Large intestine (tissue), 3 donors: ENCODE data around the gene SNAPC3. TPM values are rescaled to one million over a fixed set of nuclear protein-coding genes. Genes with fewer than 3 reads are reported as not detected.
"Not testable (repeated sequence)": the region's sequence is repeated elsewhere in the genome, so short reads cannot be mapped to it uniquely, and the experiment has no call there.

Experiments
- DNase-seq, 2 donors: peaks; one replicate each; pipeline versions ENCODE4 v3.0.0 to v3.0.0-alpha.2; 2013
- H3K27ac ChIP-seq: one replicate; pipeline ENCODE4 v1.5.1; 2013; ENCODE audit warnings: low read length
- H3K27me3 ChIP-seq: 2 replicates; pipeline ENCODE4 v1.6.1; 2013; ENCODE audit warnings: low read length; ENCODE audit not compliant: control insufficient read depth, insufficient read depth
- H3K36me3 ChIP-seq: 2 replicates; pipeline ENCODE4 v1.6.1; 2013; ENCODE audit warnings: low read length; ENCODE audit not compliant: control insufficient read depth, insufficient read depth
- H3K4me1 ChIP-seq: one replicate; pipeline ENCODE4 v1.6.1; 2013; ENCODE audit warnings: low read length; ENCODE audit not compliant: control insufficient read depth, insufficient read depth
- H3K4me3 ChIP-seq: one replicate; pipeline ENCODE4 v1.5.1; 2013; ENCODE audit warnings: low read length
- H3K9me3 ChIP-seq: one replicate; pipeline ENCODE4 v1.6.1; 2013; ENCODE audit warnings: mild to moderate bottlenecking, low read depth, low read length, moderate library complexity; ENCODE audit not compliant: control insufficient read depth
- WGBS: methylation state at CpG from one replicate; pipeline ENCODE4 v1.1.5; 2013; ENCODE audit warnings: low lambda C conversion rate; ENCODE audit not compliant: insufficient coverage; 5-methylcytosine and 5-hydroxymethylcytosine counted together
- polyA plus RNA-seq: library from polyadenylated mRNA; unstranded; fragments of 120-200 nt; gene quantifications from one replicate; pipeline ENCODE4 v1.2.1, GENCODE V29; 2013

Gene SNAPC3
- polyA plus RNA-seq, 1 donor, result 39.4 TPM

DNA sequence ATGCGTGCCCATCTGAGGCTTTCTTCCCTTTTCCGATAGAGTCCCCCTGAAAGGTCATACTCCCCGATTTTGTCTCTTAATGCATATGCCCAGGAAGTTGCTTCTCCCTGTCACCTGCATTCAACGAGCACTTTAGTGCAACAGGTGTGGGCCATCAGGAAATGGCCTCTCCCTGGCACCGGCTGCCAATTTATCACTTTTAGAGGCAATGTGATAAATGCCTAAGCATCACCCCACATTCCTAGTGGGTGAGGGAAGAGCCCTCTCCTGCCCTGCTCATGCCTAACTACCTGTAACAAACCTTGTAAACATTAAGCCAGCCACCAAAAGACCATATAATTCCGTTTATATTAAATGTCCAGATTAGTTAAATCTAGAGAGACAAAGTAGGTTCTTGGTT is 1.1 kb upstream of the SNAPC3 start:
- peaks cover 4% of the 10 kb centered on the region for H3K9me3 ChIP-seq
- peak overlapping the region; percentile 91 for H3K27ac ChIP-seq
- 80% methylated on average over 1 of the region's 6 CpGs for WGBS
- H3K27me3 ChIP-seq, result no peaks in the 10 kb centered on the region
- H3K4me1 ChIP-seq, result peaks cover 4% of the 10 kb centered on the region
- peaks cover 13% of the 10 kb centered on the region for H3K36me3 ChIP-seq
- DNase-seq, result no peak
- H3K4me3 ChIP-seq, result no peak overlapping the region

DNA sequence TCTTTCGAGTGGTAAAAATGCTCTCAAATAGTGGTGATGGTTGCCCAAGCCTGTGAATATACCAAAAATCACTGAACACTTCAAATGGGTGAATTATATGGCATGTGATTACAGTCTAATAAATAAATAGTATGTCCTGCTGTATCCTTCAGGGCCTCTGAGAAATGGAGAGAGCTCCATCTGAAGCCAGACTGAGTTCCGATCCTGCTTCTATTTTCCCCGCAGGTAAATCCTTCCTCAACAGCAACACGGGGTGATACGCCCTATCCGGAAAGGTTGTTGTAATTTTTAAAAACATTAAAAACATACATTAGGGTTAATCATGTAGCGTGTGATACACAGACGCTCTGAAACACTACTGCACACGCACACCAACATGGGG is 695 bp upstream of the SNAPC3 start:
- Histone ChIP-seq H3K4me3 (peak overlapping the region; percentile 96), H3K4me1 (peaks cover 4% of the 10 kb centered on the region), H3K27ac (peak overlapping the region; percentile 91), H3K27me3 (no peaks in the 10 kb centered on the region), H3K9me3 (peaks cover 4% of the 10 kb centered on the region), H3K36me3 (peaks cover 13% of the 10 kb centered on the region)
- DNase-seq, result no peak
- WGBS, result 100% methylated on average over 1 of the region's 9 CpGs

DNA sequence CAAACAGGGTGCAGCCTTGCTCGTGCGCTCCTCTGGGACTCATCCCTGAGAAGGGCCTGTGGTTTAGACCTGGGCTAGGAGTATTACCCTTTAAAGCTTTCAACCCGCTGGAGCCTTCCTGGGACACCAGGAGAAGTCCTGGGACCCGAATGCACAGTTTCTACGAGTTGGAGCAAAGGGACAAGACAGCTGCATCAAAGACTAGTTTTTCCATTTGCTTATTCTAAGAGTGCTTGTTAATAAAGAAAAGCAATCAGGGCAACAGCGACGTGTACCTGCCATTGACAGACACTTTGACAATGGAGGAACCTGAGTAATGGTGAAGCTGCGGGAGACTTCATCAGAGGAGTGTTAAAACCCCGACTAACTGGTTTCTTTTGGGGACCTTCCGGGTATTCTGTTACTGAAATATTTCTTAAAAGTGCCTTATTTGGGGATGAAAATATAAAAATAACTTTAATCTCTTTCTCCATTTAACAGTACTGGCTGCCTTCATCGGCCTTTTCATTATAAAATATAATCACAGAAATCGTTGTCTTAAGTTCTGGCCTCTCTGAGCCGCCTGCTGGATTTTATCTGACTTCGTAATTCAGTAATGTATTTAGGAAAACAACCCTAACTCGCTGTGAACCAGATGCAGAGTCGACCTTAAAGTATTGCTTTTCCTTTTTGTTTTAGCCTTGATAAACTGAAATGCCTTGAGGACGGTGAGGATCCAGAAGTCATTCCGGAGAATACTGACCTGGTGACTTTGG is 732 bp downstream of the SNAPC3 start:
- no peaks in the 10 kb centered on the region for H3K27me3 ChIP-seq
- peak overlapping the region; percentile 91 for H3K27ac ChIP-seq
- peaks cover 4% of the 10 kb centered on the region for H3K4me1 ChIP-seq
- 0% methylated on average over 2 of the region's 18 CpGs for WGBS
- H3K9me3 ChIP-seq, result peaks cover 4% of the 10 kb centered on the region
- peak overlapping the region; percentile 96 for H3K4me3 ChIP-seq
- DNase-seq, result peak in 1 of 2 donors; percentile 18
- peaks cover 18% of the 10 kb centered on the region for H3K36me3 ChIP-seq

DNA sequence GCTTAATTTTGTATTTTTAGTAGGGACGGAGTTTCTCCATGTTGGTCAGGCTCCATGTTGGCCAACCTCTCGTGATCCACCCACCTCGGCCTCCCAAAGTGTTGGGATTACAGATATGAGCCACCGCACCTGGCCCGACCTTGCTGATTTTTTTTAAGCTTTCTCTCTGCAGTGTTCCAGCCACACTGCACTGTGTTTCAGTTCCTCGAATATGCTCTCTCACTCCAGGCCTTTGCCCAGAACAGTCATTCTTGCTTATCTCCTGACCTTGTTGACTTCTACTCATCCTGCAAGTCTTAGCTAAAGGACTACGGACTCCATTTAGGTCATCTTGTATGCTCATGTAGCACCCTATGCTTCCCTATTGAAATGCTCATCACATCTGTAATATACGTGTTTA is 3.3 kb downstream of the SNAPC3 start:
- 85% methylated on average over 5 of the region's 8 CpGs for WGBS

DNA sequence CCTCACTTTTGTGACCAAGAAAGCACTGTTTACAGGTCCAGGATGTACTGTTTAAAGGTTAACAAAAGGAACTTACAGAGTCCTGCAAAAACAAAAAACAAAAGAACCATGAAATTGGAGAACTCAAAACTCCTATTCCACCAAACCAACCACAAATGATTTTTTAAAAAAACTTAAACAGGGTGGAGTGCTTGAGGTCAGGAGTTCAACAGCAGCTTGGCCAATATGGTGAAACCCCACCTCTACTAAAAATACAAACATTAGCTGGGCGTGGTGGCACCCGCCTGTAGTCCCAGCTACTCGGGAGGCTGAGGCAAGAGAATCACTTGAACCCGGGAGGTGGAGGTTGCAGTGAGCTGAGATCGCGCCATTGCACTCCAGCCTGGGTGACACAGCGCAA is 5.0 kb downstream of the SNAPC3 start:
- H3K36me3 ChIP-seq, result peaks cover 18% of the 10 kb centered on the region
- not testable (repeated sequence) for DNase-seq, H3K4me1 ChIP-seq, H3K27me3 ChIP-seq, H3K9me3 ChIP-seq, H3K27ac ChIP-seq, H3K4me3 ChIP-seq
- no CpG with 5 or more reads among the region's 7 CpGs for WGBS

More for the DNA sequence above, 3.3 kb downstream of the SNAPC3 start:
- Histone ChIP-seq H3K36me3 (peaks cover 18% of the 10 kb centered on the region), H3K4me3 (no peak overlapping the region), H3K9me3 (peaks cover 4% of the 10 kb centered on the region), H3K4me1 (peaks cover 11% of the 10 kb centered on the region), H3K27ac (peak overlapping the region; percentile 36), H3K27me3 (no peaks in the 10 kb centered on the region)
- peak; percentile 55 to 69 for DNase-seq

DNA sequence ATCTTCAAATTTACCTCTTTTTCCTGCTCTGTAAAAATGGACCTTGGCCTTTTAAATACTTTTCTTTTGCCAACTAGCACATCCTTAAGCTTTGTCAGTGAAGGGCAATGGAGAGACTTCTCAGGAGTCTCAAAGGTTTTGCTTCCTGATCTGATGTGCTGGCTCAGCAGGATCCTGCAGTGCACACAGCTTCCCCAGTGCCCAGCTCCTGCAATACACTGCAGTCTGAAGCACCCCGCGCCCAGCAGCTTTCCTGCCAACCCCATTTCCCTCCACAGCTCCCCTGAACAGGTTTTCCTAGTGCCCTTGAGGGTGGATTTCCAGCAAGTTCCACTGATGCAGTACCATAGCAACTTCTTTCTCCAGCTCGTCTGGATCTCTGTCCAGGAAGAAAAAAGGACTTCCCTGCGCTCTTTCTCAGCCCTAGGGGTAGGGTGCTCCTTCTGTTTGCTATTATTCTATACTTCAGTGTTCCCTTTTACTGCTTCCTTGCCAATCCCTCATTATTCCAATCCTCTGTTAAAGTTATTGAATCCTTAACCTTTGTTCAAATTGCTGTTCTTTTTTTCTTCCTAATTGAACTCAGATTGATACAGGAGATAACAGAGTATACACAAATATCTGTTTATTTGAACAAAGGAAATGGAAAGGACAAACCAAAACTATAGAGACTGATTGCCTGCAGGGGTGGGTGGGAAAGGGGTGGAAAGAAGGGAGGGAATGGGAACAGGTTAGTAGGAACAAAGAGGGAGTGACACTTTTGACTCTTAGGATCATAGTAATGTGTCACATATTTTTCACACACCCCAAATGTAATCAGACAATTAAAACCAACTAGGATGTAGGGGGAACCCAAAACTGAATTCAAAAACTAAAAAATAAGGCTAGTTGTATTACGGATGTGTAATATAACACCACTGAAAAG is 8.5 kb downstream of the SNAPC3 start:
- H3K4me3 ChIP-seq, result no peak overlapping the region

DNA sequence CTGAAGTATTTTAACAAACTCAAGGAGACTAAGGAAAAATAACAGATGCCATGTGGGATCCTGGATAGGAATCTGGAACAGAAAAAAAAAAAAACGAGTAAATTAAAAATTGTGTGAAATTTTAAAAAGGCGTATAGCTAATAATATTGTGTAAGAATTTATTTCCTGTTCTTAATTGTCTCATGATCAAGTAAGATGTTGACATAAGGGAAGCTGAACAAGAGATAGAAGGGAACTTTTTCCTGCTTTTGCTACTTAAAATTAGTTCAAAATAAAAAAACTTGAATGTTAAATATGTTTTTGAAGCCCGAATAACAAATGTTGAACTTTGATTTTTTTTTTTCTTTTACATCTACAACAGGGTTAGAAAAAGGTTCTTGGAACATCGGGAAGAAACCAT is 10.5 kb downstream of the SNAPC3 start:
- Histone ChIP-seq H3K27ac (no peak overlapping the region), H3K9me3 (no peaks in the 10 kb centered on the region), H3K36me3 (peaks cover 19% of the 10 kb centered on the region), H3K4me1 (peaks cover 9% of the 10 kb centered on the region), H3K4me3 (no peak overlapping the region), H3K27me3 (no peaks in the 10 kb centered on the region)
- DNase-seq, result no peak
- 88% methylated on average over 3 of the region's 4 CpGs for WGBS

More for the DNA sequence above, 8.5 kb downstream of the SNAPC3 start:
- Histone ChIP-seq H3K9me3 (no peaks in the 10 kb centered on the region), H3K4me1 (peaks cover 9% of the 10 kb centered on the region), H3K27ac (peak overlapping the region; percentile 21), H3K36me3 (peaks cover 23% of the 10 kb centered on the region), H3K27me3 (no peaks in the 10 kb centered on the region)
- 50% methylated on average over 2 of the region's 5 CpGs for WGBS
- DNase-seq, result peak; percentile 54 to 77

DNA sequence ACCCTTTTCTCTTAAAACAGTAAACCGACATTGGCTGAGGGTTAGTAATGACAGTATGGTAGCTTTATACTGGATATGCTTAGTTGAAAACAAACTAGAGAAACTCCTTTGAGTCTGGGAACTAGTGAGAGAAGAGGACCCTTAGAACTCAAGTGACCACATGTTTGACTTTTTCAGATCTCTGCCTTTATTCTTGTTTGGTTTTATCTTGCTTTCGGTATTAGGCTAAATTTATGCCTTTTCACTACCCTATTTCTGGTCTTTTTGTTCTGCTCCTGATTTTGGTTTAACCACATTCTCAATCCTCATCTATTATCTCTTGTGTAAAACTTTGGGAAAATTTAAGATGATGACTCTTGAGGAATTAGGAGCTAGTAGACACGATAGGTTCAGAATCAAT is 11.0 kb downstream of the SNAPC3 start:
- Histone ChIP-seq H3K9me3 (no peaks in the 10 kb centered on the region), H3K36me3 (peaks cover 20% of the 10 kb centered on the region), H3K4me1 (peaks cover 9% of the 10 kb centered on the region), H3K4me3 (no peak overlapping the region), H3K27me3 (no peaks in the 10 kb centered on the region), H3K27ac (no peak overlapping the region)
- DNase-seq, result no peak
- WGBS, result 100% methylated on average over 2 of the region's 3 CpGs

DNA sequence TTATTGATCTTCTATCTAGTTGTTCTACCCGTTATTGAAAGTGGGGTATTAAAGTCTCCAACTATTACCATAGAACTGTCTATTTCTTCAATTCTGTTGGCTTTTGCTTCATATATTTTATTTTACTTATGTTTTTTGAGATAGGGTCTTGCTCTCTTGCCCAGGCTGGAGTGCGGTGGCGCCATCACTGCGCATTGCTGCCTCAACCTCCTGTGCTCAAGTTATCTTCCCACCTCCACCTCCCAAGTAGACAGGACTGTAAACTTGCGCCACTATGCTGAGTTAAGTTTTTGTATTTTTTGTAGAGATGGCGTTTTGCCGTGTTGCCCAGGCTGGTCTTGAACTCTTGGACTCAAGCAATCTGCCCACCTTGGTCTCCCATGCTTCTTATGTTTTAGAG is 16.2 kb downstream of the SNAPC3 start:
- H3K27me3 ChIP-seq, result no peaks in the 10 kb centered on the region
- H3K4me3 ChIP-seq, result no peak overlapping the region
- peaks cover 17% of the 10 kb centered on the region for H3K9me3 ChIP-seq
- H3K36me3 ChIP-seq, result peaks cover 42% of the 10 kb centered on the region
- WGBS, result 100% methylated on average over 1 of the region's 7 CpGs
- DNase-seq, result no peak
- no peaks in the 10 kb centered on the region for H3K4me1 ChIP-seq
- H3K27ac ChIP-seq, result no peak overlapping the region

DNA sequence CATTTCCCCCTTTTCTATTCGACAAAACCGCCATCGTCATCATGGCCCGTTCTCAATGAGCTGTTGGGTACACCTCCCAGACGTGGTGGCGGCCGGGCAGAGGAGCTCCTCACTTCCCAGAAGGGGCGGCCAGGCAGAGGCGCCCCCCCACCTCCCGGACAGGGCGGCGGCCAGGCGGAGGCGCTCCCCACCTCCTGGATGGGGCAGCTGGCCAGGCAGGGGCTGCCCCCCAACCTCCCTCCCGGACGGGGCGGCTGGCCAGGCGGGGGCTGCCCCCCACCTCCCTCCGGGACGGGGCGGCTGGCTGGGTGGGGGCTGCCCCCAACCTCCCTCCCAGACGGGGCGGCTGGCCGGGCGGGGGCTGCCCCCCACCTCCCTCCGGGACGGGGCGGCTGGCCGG is 19.2 kb downstream of the SNAPC3 start:
- H3K4me3 ChIP-seq, DNase-seq, H3K27ac ChIP-seq, H3K4me1 ChIP-seq, H3K27me3 ChIP-seq: not testable (repeated sequence)
- H3K36me3 ChIP-seq, result peaks cover 57% of the 10 kb centered on the region
- whole genome bisulfite sequencing, result no CpG with 5 or more reads among the region's 29 CpGs
- peaks cover 17% of the 10 kb centered on the region for H3K9me3 ChIP-seq
